D721Med (cell line): ENCODE results near the gene SPSB1.
A peak's percentile ranks its signal among the peaks of the same experiment; 100 is the strongest.

Experiments
- DNase-seq: peaks from one replicate; pipeline ENCODE4 v3.0.0; 2011; ENCODE audit warnings: low spot score; ENCODE audit not compliant: insufficient read length
- FAIRE-seq: peaks from 2 replicates; lab custom pipeline; 2011; peaks lifted over from hg19 to GRCh38; lab: Jason Lieb, UNC
- TF ChIP-seq, protein P1 (sequence below): IDR thresholded peaks from 2 replicates; pipeline ENCODE4 v1.5.1; 2012; ENCODE audit warnings: mild to moderate bottlenecking, control low read depth; ENCODE audit not compliant: insufficient read depth; ENCODE audit errors: missing control alignments

SPSB1 gene

DNA sequence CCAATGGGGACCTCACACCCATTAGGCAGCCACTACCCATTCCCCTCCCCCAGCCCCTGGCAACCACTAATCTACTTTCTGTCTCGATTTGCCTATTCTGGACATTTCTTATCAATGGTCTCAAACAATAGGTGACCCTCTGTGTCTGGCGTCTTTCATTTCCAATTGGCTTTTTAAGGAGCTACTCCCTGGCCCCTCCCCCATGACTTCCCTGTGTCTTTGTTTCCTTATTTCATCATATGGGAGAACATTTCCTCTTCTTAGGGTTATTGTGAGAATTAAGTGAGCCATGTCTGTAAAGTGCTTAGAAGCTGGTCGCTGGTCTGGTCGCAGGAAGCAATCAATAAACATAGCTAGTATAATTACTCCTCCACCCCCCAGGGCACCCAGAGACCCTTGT lies 80.9 kb downstream of the SPSB1 start:
- DNase-seq: no peak
- TF ChIP-seq, protein P1, sequence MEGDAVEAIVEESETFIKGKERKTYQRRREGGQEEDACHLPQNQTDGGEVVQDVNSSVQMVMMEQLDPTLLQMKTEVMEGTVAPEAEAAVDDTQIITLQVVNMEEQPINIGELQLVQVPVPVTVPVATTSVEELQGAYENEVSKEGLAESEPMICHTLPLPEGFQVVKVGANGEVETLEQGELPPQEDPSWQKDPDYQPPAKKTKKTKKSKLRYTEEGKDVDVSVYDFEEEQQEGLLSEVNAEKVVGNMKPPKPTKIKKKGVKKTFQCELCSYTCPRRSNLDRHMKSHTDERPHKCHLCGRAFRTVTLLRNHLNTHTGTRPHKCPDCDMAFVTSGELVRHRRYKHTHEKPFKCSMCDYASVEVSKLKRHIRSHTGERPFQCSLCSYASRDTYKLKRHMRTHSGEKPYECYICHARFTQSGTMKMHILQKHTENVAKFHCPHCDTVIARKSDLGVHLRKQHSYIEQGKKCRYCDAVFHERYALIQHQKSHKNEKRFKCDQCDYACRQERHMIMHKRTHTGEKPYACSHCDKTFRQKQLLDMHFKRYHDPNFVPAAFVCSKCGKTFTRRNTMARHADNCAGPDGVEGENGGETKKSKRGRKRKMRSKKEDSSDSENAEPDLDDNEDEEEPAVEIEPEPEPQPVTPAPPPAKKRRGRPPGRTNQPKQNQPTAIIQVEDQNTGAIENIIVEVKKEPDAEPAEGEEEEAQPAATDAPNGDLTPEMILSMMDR: no peak
- no peak for FAIRE-seq

DNA sequence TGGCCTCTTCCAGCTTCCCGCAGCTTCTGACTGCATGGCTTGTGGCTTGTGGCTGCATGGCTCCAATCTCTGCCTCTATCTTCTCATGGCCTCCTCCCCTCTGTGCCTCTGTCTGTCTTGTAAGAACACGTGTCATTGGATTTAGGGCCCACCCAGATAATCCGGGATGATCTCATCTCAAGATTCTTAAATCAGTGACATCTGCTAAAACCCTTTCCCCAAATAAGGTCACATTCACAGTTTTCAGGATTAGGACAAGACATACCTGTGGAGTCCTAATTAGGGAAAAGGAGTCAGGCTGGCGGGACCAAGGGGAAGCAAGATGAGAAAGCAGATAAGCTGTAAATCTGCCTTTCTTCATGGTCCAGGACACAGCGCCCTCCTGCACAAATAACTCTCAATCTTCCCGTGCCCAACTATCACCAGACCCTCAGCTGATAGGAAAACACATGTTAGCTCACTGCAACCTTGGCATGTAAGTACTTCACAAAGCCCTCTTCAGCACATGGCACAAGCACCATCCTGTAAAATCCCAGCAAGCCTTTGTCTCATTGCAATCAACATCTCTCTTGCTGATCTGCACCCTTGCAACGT lies 82.2 kb downstream of the SPSB1 start:
- TF ChIP-seq, protein P1: peak; percentile 50
- DNase-seq (no peak), FAIRE-seq (peak; percentile 84)

DNA sequence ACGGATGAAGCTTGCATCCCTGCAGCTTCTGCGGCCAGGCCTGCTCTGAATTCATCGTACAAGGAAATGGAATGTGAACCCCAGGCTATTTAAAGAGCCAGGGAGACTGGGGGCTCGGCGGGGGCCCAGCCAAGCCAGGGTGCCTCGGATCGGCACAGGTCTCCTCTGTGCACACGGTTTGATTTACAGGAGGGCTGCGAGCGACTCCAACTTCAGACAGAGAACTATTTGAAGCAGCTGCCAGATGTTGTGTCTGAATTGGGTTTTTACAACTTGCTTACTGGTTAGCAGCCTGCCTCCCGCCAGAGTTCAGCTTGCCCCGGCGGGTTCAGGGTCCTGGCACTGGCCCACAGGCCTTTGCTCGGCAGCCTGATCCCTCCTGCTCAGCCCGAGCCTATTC lies 83.2 kb downstream of the SPSB1 start:
- DNase-seq (no peak), FAIRE-seq (no peak)
- TF ChIP-seq, protein P1: no peak

DNA sequence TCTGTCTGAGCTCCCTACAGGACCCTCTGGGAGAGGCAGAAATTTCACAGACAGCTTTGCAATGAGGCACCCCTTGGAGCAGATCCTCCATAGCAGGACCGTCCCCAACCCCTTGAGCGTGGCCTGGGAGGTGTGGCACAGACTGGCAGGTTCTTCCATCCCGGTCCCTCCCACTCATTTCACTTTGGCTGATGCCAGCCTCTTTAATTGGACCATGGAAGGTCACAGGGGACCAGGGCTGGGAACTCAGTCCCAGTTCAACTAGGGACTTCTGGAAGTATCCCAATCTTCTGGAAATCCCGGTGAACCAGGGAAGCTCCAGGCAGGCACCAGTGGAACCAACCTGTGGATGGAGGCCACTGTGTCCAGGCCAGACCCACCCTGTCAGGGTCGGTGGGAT lies 83.7 kb downstream of the SPSB1 start:
- DNase-seq: no peak
- TF ChIP-seq, protein P1: no peak
- FAIRE-seq: no peak

DNA sequence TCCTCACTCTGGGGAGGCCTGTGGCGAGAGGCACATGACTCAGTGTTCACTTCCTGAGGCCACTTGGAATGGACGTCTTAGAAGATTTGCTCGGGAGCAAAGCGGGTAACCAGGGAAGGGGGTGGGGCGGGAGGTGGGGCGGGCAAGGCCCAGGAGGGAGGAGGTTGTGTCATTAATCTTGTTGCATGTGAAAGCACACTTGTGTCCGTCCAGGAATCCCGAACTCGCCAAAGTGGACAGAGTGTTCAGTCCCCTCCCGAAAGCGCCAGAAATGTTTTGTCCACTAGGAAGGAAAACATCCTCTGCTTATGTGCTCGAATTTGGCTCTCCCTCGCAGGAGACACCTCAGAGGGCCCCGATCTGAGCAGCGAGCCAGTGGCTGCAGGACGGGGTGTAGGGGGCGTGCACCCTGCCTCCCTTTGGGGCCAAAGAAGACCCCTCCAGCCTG lies 84.2 kb downstream of the SPSB1 start:
- no peak for FAIRE-seq
- no peak for DNase-seq
- TF ChIP-seq, protein P1: no peak

DNA sequence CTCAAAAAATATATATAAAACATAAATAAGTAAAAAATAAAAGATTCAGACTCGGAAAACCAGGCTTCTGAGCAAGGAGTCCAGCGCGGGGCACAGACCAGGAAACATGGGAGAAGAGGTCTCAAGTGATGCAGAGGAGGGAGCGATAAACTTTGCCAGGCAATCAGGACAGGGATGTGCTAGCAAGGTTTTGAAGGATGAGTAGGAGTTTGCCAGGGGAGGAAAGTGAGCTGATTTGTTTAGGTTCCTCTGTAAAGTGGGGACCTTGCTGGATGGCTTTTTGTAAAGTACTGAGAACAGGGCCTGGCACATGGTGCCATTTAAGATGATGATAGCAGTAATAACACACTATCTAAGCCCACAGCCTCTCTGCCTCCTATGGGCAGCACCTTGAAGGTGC lies 86.1 kb downstream of the SPSB1 start:
- no peak for DNase-seq
- FAIRE-seq: no peak
- TF ChIP-seq, protein P1: no peak

DNA sequence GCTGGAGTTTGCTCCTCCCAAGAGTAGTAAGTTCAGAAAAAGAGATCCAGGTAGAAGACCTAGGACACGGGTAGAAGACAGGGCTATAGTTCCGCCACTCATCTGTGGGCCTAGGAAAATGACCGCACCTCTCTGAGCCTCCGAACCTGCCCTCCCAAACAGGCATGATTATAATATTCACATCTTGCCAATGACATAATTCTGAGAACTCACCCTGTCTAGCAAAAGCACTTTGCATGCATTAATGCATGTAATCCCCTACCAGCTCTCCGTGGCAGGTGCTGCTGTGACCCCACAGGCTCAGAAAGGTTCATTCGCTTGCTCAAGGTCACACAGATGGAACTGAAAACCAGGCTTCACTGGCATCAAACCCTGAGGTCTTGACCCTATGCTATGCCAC lies 88.0 kb downstream of the SPSB1 start:
- TF ChIP-seq, protein P1: no peak
- DNase-seq: no peak
- FAIRE-seq: no peak
